H7 (cell line): ENCODE measurements around the gene BRSK1. TPM values are rescaled to one million over a fixed set of nuclear protein-coding genes. Genes with fewer than 3 reads are reported as not detected.

Source experiments
- DNase-seq: peaks from one replicate; pipeline ENCODE4 v3.0.0; 2012
- H3K27me3 ChIP-seq: 2 replicates; pipeline ENCODE4 v1.6.0; 2011; ENCODE audit warnings: mild to moderate bottlenecking, low read length; ENCODE audit not compliant: control insufficient read depth, insufficient read depth
- H3K36me3 ChIP-seq: replicated peaks from 2 replicates; pipeline ENCODE4 v1.5.1; 2011; ENCODE audit warnings: low read length; ENCODE audit not compliant: control insufficient read depth, insufficient read depth
- H3K4me3 ChIP-seq: 2 replicates; pipeline ENCODE4 v1.5.1; 2011; ENCODE audit warnings: low read depth, mild to moderate bottlenecking, control low read depth, low read length, moderate library complexity; ENCODE audit not compliant: insufficient read depth
- total RNA-seq: library from RNA; depleted of rRNA; stranded (reverse); fragments of >200 nt; shearing (Covaris generic); gene quantifications from 2 replicates; pipeline ENCODE4 v1.2.3, GENCODE V29; 2014

The BRSK1 gene
- total RNA-seq, 1 experiment from 2014 or later, result 20.3 TPM

DNA sequence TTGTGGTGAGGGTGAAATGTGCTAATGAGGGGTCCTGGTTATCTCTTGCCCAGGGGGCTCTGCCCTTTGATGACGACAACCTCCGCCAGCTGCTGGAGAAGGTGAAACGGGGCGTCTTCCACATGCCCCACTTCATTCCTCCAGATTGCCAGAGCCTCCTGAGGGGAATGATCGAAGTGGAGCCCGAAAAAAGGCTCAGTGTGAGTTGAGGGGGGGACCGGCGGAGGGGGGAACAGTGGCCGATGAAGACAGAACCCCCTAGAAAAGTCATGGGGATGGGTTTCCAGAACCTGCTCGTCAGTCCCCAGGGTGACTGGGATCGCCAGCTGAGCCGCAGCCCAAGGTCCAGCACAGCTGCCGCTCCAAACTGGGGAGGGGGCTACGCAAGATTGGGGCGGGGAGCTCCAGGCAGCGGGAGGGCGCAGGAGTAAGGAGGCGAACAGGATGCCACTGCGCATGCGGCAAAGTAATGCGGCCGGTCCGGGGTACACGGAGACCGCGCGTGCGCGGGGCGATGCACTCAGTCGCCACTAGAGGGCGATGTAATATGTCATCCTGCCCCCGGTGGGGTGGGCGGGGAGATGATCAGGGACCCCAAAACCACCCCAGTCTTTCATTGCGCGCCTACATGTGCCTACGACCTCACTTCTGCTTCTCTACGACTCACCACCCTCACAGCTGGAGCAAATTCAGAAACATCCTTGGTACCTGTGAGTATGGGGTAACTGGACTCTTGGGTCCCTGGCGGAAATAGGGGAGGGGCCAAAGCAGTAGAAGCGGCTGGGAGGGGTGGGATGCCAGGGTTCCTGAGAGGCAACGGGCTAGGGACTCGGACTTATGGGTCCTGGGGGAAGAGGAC lies 17.9 kb downstream of the BRSK1 start:
- H3K4me3 ChIP-seq, result peak overlapping the region; percentile 3; the same call in 1 of the 2 replicates

DNA sequence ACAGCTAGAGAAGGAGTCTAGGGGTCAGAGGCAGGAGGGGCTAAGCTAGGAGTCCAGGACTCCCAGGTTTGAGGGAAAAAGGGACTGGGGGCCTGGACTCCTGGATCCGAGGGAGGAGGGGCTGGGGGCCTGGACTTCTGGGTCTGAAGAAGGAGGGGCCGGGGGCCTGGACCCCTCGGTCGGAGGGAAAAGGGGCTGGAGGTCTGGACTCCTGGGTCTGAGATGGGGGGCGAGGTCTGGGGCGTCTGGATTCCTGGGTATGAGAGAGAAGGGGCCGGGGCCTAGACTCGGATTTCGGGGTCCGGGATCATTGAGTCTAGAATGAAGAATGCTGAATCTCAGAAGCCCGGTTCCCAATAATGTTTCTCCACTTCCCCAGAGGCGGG lies 18.5 kb downstream of the BRSK1 start:
- no peak for DNase-seq
- peaks cover 25% of the 10 kb centered on the region for H3K36me3 ChIP-seq
- no peak overlapping the region for H3K4me3 ChIP-seq
- no peaks in the 10 kb centered on the region for H3K27me3 ChIP-seq

More for the DNA sequence above, 17.9 kb downstream of the BRSK1 start:
- DNase-seq, result peak; percentile 100
- Histone ChIP-seq H3K36me3 (peaks cover 23% of the 10 kb centered on the region), H3K27me3 (no peaks in the 10 kb centered on the region)

DNA sequence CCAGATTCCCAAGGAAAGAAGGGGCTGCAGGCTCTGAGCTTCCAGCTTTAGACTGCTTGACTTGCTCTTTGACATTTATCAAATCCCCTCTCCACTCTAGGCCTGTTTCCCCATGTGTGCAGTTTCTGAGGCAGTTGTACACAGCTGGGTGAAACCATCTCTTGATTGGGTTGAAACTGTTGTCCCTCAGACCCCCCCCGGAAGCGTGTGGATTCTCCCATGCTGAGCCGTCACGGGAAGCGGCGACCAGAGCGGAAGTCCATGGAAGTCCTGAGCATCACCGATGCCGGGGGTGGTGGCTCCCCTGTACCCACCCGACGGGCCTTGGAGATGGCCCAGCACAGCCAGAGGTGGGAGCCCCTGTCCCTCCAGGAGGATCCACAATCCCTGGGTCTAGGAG lies 19.7 kb downstream of the BRSK1 start:
- Histone ChIP-seq H3K27me3 (no peaks in the 10 kb centered on the region), H3K36me3 (peaks cover 27% of the 10 kb centered on the region), H3K4me3 (no peak overlapping the region)
- peak; percentile 29 for DNase-seq

DNA sequence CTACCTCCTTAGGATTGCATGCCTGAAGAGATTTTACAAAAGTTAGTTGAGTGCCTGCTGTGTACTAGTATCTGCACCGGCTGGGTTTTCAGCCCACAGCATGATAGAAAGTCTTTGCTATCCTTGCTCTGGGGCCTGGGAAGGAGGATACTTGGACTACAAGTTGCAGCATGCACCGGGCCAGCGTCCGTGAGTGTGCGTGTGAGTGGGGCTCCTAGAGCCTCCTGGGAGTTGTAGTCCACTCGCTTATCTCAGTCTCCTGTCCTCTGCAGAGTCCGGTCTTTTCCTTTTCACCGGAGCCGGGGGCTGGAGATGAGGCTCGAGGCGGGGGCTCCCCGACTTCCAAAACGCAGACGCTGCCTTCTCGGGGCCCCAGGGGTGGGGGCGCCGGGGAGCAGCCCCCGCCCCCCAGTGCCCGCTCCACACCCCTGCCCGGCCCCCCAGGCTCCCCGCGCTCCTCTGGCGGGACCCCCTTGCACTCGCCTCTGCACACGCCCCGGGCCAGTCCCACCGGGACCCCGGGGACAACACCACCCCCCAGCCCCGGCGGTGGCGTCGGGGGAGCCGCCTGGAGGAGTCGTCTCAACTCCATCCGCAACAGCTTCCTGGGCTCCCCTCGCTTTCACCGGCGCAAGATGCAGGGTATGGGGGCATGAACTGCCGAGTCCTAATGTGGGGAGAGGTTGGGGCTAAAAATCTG lies 20.6 kb downstream of the BRSK1 start:
- peak; percentile 92 for DNase-seq
- no peaks in the 10 kb centered on the region for H3K27me3 ChIP-seq
- peaks cover 34% of the 10 kb centered on the region for H3K36me3 ChIP-seq
- H3K4me3 ChIP-seq, result no peak overlapping the region

GRCh38 chr19:55304980-55305379 lies 21.2 kb downstream of the BRSK1 start:
- Histone ChIP-seq H3K4me3 (no peak overlapping the region), H3K36me3 (peaks cover 31% of the 10 kb centered on the region), H3K27me3 (no peaks in the 10 kb centered on the region)
- peak; percentile 90 for DNase-seq

GRCh38 chr19:55305491-55305890 lies 21.7 kb downstream of the BRSK1 start:
- H3K4me3 ChIP-seq, result no peak overlapping the region
- DNase-seq, result peak; percentile 95
- H3K27me3 ChIP-seq, result no peaks in the 10 kb centered on the region
- H3K36me3 ChIP-seq, result peaks cover 32% of the 10 kb centered on the region

DNA sequence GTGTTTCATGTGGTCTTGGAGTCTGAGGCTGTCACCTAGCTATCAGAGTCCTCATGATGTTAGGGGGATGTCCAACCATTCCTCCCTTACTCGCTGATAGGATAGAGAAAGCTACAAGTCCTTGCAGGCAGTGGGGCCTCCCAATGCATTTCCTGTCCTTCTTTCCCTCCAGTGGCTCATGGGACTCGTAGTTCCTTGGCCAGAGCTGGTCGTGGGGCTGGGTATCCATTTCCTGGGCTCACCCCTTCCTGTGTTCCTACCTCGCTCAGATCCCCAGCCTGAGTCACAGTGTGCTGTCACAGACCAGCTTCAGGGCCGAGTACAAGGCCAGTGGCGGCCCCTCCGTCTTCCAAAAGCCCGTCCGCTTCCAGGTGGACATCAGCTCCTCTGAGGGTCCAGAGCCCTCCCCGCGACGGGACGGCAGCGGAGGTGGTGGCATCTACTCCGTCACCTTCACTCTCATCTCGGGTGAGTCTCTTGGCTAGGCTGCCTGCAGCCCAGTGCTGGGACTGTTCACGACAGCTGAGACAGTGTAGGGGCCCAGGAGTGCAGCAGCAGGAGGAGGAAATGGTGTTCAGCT lies 22.3 kb downstream of the BRSK1 start:
- peak; percentile 59 for DNase-seq
- Histone ChIP-seq H3K36me3 (peaks cover 32% of the 10 kb centered on the region), H3K27me3 (no peaks in the 10 kb centered on the region)

GRCh38 chr19:55306712-55307111 lies 22.9 kb downstream of the BRSK1 start:
- Histone ChIP-seq H3K36me3 (peaks cover 32% of the 10 kb centered on the region), H3K27me3 (no peaks in the 10 kb centered on the region), H3K4me3 (no peak overlapping the region)
- DNase-seq, result no peak

More for the DNA sequence above, 22.3 kb downstream of the BRSK1 start:
- H3K4me3 ChIP-seq, result no peak overlapping the region

DNA sequence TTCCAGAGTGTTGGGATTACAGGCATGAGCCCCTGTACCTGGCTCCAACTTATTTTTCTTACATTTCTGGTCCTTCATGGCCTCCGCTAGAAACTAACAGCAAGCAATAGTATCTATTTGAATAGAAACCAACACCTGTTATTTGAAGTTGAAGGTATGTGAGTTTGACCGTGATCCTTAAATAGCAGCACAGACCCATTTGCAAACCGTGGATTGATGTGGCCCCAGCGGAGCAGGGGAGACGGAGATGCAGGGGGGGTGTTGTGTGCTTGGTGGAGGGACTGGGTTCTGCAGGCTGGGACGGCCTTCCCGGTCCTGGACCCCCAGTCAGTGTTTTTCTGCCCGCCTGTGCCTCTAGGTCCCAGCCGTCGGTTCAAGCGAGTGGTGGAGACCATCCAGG lies 24.5 kb downstream of the BRSK1 start:
- Histone ChIP-seq H3K27me3 (no peaks in the 10 kb centered on the region), H3K36me3 (peaks cover 25% of the 10 kb centered on the region), H3K4me3 (no peak overlapping the region)
- peak; percentile 29 for DNase-seq

GRCh38 chr19:55309448-55309847 lies 25.7 kb downstream of the BRSK1 start:
- H3K4me3 ChIP-seq, result no peak overlapping the region

GRCh38 chr19:55310498-55310897 lies 26.7 kb downstream of the BRSK1 start:
- H3K36me3 ChIP-seq, result peaks cover 22% of the 10 kb centered on the region
- peak; percentile 24 for DNase-seq
- H3K27me3 ChIP-seq, result no peaks in the 10 kb centered on the region
- no peak overlapping the region for H3K4me3 ChIP-seq

More at GRCh38 chr19:55309448-55309847, 25.7 kb downstream of the BRSK1 start:
- no peaks in the 10 kb centered on the region for H3K27me3 ChIP-seq
- DNase-seq, result no peak
- peaks cover 22% of the 10 kb centered on the region for H3K36me3 ChIP-seq

- Histone ChIP-seq H3K36me3 (peaks cover 16% of the 10 kb centered on the region), H3K4me3 (no peak overlapping the region), H3K27me3 (no peaks in the 10 kb centered on the region)
- no peak for DNase-seq
Observed at GRCh38 chr19:55311397-55311796, 27.6 kb downstream of the BRSK1 start.

GRCh38 chr19:55311797-55312196 lies 28.0 kb downstream of the BRSK1 start:
- Histone ChIP-seq H3K27me3 (no peaks in the 10 kb centered on the region), H3K4me3 (no peak overlapping the region), H3K36me3 (peaks cover 14% of the 10 kb centered on the region)
- DNase-seq, result peak; percentile 53

- Histone ChIP-seq H3K27me3 (no peaks in the 10 kb centered on the region), H3K4me3 (no peak overlapping the region), H3K36me3 (peaks cover 13% of the 10 kb centered on the region)
- peak; percentile 64 for DNase-seq
Observed at GRCh38 chr19:55312621-55313512, 29.1 kb downstream of the BRSK1 start.
